Keratinocyte (primary cell): Measurements from ENCODE around the gene SQSTM1. TPM values are rescaled to one million over a fixed set of nuclear protein-coding genes. Genes with fewer than 3 reads are reported as not detected.

Experiments
- DNase-seq: peaks from one replicate; pipeline ENCODE4 v3.0.0-alpha.2; 2011; ENCODE audit warnings: low read depth, missing footprints, low spot score
- FAIRE-seq: peaks from 2 replicates; lab custom pipeline; 2011; peaks lifted over from hg19 to GRCh38; lab: Jason Lieb, UNC
- H2AFZ ChIP-seq: 2 replicates; pipeline ENCODE4 v1.6.0; 2012; ENCODE audit warnings: low read length, control low read depth, inconsistent platforms; ENCODE audit not compliant: control insufficient read depth
- H3K27ac ChIP-seq: 2 replicates; pipeline ENCODE4 v1.5.1; 2011; ENCODE audit warnings: low read length; ENCODE audit not compliant: control insufficient read depth, insufficient read depth
- H3K27me3 ChIP-seq: 3 replicates; pipeline ENCODE4 v1.6.0; 2011; ENCODE audit warnings: low read length; ENCODE audit not compliant: control insufficient read depth, insufficient read depth; ENCODE audit errors: extremely low read depth
- H3K36me3 ChIP-seq, 2 experiments: 2 replicates in 1 of 2; 3 replicates in 1 of 2; pipeline ENCODE4 v1.5.1; 2011; ENCODE audit warnings: low read length in 2 of 2, mild to moderate bottlenecking in 1 of 2; ENCODE audit not compliant: control insufficient read depth in 2 of 2, insufficient read depth in 2 of 2; ENCODE audit errors: extremely low read depth in 1 of 2
- H3K4me1 ChIP-seq: 3 replicates; pipeline ENCODE4 v1.5.1; 2011; ENCODE audit warnings: low read length; ENCODE audit not compliant: control insufficient read depth, insufficient read depth; ENCODE audit errors: extremely low read depth
- H3K4me2 ChIP-seq: 3 replicates; pipeline ENCODE4 v1.6.0; 2011; ENCODE audit warnings: low read depth, low read length; ENCODE audit not compliant: control insufficient read depth, insufficient read depth; ENCODE audit errors: extremely low read depth
- H3K4me3 ChIP-seq, 3 experiments: fragments of 200-600 bp in 1 of 3; sonication (generic) in 1 of 3; 2 replicates in 2 of 3; 3 replicates in 1 of 3; pipeline ENCODE4 v1.5.1; 2011 to 2016; ENCODE audit warnings: low read length in 3 of 3, mild to moderate bottlenecking in 3 of 3, control low read depth in 2 of 3, inconsistent platforms in 1 of 3, low read depth in 1 of 3, mixed read lengths in 1 of 3, mixed run types in 1 of 3, moderate library complexity in 1 of 3; ENCODE audit not compliant: control insufficient read depth in 2 of 3, insufficient read depth in 2 of 3; ENCODE audit errors: extremely low read depth in 1 of 3
- H3K79me2 ChIP-seq: 2 replicates; pipeline ENCODE4 v1.6.0; 2012; ENCODE audit warnings: low read length; ENCODE audit not compliant: control insufficient read depth, insufficient read depth
- H3K9ac ChIP-seq: 3 replicates; pipeline ENCODE4 v1.6.0; 2011; ENCODE audit warnings: low read length; ENCODE audit not compliant: control insufficient read depth, insufficient read depth; ENCODE audit errors: extremely low read depth
- H3K9me1 ChIP-seq: 3 replicates; pipeline ENCODE4 v1.6.0; 2011; ENCODE audit warnings: low read length; ENCODE audit not compliant: control insufficient read depth, insufficient read depth; ENCODE audit errors: extremely low read depth
- H3K9me3 ChIP-seq: 2 replicates; pipeline ENCODE4 v1.5.1; 2012; ENCODE audit warnings: low read depth, low read length; ENCODE audit not compliant: control insufficient read depth
- H4K20me1 ChIP-seq: 3 replicates; pipeline ENCODE4 v1.6.0; 2011; ENCODE audit warnings: low read length; ENCODE audit not compliant: control insufficient read depth, insufficient read depth; ENCODE audit errors: extremely low read depth
- EZH2 ChIP-seq: IDR thresholded peaks from one replicate; pipeline ENCODE4 v1.6.1; 2012; ENCODE audit warnings: inconsistent platforms, mild to moderate bottlenecking, low read length, moderate library complexity
- dilution Hi-C: fragments of 300-500 bp; cut with MboI; formaldehyde crosslinking; loops from one replicate; pipeline ENCODE4 v1.7.0; 2020; ENCODE audit warnings: low sequenced_read_pairs; ENCODE audit not compliant: extremely low pct_ligation_motif_present
- polyA plus RNA-seq, 5 experiments: library from polyadenylated mRNA; depleted of rRNA in 3 of 5; stranded (reverse) in 3 of 5; stranded (forward) in 1 of 5; unstranded in 1 of 5; fragments of >200 nt; gene quantifications; 1 replicate in 1 of 5; 2 replicates in 3 of 5; 3 replicates in 1 of 5; pipeline versions ENCODE4 v1.2.1 to v1.2.3, GENCODE V29; 2011 to 2012; ENCODE audit warnings: missing spikeins in 2 of 5, low read depth in 1 of 5, low replicate concordance in 1 of 5
- TF ChIP-seq, protein P1 (sequence below), 3 experiments: IDR thresholded peaks in 1 of 3; conservative IDR thresholded peaks in 1 of 3; optimal IDR thresholded peaks in 1 of 3; 2 replicates in 2 of 3; 3 replicates in 1 of 3; pipeline versions ENCODE3 to v1.5.1; 2011; ENCODE audit warnings: low read length in 3 of 3, mild to moderate bottlenecking in 3 of 3, moderate library complexity in 2 of 3, control low read depth in 1 of 3, inconsistent platforms in 1 of 3; ENCODE audit not compliant: insufficient read depth in 2 of 3; ENCODE audit errors: extremely low read depth in 1 of 3

Gene SQSTM1
- polyA plus RNA-seq, 1 donor (not counting 4 experiments of a cell fraction or from before 2014, with no cell fraction given): 75.7 TPM

DNA sequence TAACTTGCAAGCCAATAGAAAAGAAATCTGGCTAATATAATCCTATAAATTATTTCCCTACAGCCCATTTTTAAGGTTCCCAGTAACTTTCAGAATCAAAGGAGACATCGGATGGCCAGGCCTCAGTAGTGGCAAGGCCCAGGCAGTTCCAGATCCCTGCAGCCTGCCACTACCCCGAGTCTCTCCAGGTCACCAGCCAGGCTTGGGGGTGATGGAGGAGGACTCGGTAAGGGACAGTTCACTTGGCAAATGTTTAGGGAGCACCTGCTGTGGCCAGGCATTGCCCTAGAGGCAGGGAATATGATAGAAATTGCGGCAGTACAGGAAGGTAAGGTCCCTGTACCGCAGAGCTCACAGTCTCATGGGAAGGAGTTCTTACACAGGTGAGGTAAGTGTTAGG lies 42.1 kb upstream of the SQSTM1 start:
- Histone ChIP-seq H3K9ac (no peak overlapping the region), H2AFZ (no peak overlapping the region), H3K4me1 (no peaks in the 10 kb centered on the region), H3K36me3 (peaks cover 18 to 32% of the 10 kb centered on the region in 2 experiments), H3K27me3 (no peaks in the 10 kb centered on the region), H3K27ac (no peak overlapping the region), H3K9me3 (no peaks in the 10 kb centered on the region), H3K4me3 (no peak overlapping the region), H3K79me2 (no peaks in the 10 kb centered on the region), H3K4me2 (no peak overlapping the region), H3K9me1 (no peaks in the 10 kb centered on the region), H4K20me1 (peaks cover 2% of the 10 kb centered on the region)
- FAIRE-seq (no peak), DNase-seq (no peak)
- dilution Hi-C loops: no loop called here
- TF ChIP-seq EZH2: no peak
- TF ChIP-seq, protein P1, sequence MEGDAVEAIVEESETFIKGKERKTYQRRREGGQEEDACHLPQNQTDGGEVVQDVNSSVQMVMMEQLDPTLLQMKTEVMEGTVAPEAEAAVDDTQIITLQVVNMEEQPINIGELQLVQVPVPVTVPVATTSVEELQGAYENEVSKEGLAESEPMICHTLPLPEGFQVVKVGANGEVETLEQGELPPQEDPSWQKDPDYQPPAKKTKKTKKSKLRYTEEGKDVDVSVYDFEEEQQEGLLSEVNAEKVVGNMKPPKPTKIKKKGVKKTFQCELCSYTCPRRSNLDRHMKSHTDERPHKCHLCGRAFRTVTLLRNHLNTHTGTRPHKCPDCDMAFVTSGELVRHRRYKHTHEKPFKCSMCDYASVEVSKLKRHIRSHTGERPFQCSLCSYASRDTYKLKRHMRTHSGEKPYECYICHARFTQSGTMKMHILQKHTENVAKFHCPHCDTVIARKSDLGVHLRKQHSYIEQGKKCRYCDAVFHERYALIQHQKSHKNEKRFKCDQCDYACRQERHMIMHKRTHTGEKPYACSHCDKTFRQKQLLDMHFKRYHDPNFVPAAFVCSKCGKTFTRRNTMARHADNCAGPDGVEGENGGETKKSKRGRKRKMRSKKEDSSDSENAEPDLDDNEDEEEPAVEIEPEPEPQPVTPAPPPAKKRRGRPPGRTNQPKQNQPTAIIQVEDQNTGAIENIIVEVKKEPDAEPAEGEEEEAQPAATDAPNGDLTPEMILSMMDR (optimal IDR thresholded peaks at IDR 0.05 in 1 of 3, IDR thresholded peaks at IDR 0.05 in 1 of 3, conservative IDR thresholded peaks at IDR 0.05 in 1 of 3; ENCODE audit: extremely low read depth in 1 of 3, insufficient read depth in 2 of 3, low read length in 3 of 3): no peak

DNA sequence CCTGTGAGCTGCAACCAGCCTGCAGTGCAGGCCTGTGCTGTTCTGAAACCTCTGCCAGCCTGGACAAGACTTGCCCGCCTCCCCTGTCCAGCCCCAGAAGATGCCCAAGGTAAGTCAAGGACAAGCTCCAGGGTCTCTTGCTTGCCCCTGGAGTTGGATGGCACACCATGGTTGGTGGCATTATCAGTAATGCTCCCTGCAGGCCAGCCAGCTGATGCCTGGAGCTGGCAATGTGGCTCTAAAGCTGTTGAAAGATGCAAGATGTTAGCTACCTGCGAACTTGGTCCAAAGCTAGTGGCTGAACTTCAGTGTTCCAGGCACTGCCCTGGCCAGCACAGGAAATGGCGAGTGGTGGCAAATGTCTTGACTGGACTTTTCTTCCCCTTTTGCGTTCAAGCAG lies 40.9 kb upstream of the SQSTM1 start:
- Histone ChIP-seq H3K27ac (no peak overlapping the region), H3K27me3 (no peaks in the 10 kb centered on the region), H3K4me3 (no peak overlapping the region), H3K9me3 (no peaks in the 10 kb centered on the region), H3K4me1 (no peaks in the 10 kb centered on the region), H3K4me2 (no peak overlapping the region), H3K9me1 (no peaks in the 10 kb centered on the region), H3K79me2 (no peaks in the 10 kb centered on the region), H3K9ac (no peak overlapping the region), H3K36me3 (peaks cover 12 to 21% of the 10 kb centered on the region in 2 experiments), H4K20me1 (peaks cover 2% of the 10 kb centered on the region), H2AFZ (no peak overlapping the region)
- TF ChIP-seq EZH2: no peak
- TF ChIP-seq, protein P1 (optimal IDR thresholded peaks at IDR 0.05 in 1 of 3, IDR thresholded peaks at IDR 0.05 in 1 of 3, conservative IDR thresholded peaks at IDR 0.05 in 1 of 3; ENCODE audit: extremely low read depth in 1 of 3, insufficient read depth in 2 of 3, low read length in 3 of 3): no peak
- dilution Hi-C loops: no loop called here
- no peak for DNase-seq
- no peak for FAIRE-seq
